ENCODE measurements around the gene CDK19.

DNA sequence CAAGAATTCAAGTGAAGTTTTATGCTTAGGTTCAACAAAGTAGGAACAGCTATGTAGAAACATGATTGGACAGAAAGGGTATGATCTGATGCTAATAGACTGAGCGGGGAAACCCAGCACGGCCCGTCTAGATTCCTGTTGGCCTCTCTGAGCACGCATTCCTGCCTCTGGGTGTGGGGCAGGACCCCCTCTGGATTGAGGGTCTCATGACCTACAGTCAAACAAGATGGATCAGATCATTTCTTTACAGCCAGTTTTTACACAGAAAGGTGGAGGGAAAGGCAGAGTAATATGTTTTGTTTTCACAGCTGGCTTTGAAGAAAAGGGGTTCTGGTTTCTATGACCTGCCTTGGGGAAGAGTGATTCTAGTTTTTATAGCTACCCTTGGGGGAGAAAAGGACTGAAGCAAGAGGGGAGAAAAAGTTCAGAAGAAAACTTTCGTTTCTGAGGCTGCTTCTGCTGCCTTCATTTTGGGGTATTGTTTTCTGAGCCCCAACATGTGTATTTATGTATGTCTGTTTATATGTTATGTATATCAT lies 239.3 kb downstream of the CDK19 start:
- TF ChIP-seq CTCF (conservative IDR thresholded peaks at IDR 0.05) (no peak), ZFX (IDR thresholded peaks at IDR 0.05) (no peak)

Measured in C4-2B (cell line).